ENCODE data around the gene ANKRD24.

DNA sequence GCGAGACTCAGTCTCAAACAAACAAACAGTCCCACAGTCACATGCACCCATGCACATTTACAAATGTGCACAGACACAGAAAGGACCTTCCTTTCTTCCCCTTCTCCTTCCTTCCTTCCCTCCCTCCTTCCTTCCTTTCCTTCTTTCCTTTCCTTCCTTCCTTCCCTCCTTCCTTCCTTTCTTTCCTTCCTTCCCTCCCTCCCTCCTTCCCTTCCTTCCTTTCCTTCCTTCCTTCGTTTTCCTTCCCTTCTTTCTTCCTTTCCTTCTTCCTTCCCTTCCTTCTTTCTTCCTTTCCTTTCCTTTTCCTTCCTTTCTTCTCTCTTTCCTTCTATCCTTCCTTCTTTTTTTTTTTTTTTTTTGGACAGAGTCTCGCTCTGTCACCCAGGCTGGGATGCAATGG is 30.6 kb downstream of the ANKRD24 start:
- TF ChIP-seq, protein P1, sequence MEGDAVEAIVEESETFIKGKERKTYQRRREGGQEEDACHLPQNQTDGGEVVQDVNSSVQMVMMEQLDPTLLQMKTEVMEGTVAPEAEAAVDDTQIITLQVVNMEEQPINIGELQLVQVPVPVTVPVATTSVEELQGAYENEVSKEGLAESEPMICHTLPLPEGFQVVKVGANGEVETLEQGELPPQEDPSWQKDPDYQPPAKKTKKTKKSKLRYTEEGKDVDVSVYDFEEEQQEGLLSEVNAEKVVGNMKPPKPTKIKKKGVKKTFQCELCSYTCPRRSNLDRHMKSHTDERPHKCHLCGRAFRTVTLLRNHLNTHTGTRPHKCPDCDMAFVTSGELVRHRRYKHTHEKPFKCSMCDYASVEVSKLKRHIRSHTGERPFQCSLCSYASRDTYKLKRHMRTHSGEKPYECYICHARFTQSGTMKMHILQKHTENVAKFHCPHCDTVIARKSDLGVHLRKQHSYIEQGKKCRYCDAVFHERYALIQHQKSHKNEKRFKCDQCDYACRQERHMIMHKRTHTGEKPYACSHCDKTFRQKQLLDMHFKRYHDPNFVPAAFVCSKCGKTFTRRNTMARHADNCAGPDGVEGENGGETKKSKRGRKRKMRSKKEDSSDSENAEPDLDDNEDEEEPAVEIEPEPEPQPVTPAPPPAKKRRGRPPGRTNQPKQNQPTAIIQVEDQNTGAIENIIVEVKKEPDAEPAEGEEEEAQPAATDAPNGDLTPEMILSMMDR (conservative IDR thresholded peaks at IDR 0.05; ENCODE audit: low read length) = no peak
- TF ChIP-seq EZH2phosphoT487 (IDR thresholded peaks at IDR 0.05; ENCODE audit: borderline replicate concordance, low read depth, low read length) = no peak

Measured in OCI-LY7 (cell line).